Measurements from ENCODE around the gene ZMAT3.

- TF ChIP-seq ZNF274 (IDR thresholded peaks at IDR 0.05; ENCODE audit: low read depth, low read length), result no peak
- TF ChIP-seq SUZ12 (IDR thresholded peaks at IDR 0.05; ENCODE audit: extremely low read depth, insufficient read depth, insufficient read length), result no peak
- no peak for TF ChIP-seq YY1 (IDR thresholded peaks at IDR 0.05; ENCODE audit: insufficient read depth, insufficient read length)
Observed at GRCh38 chr3:179056326-179056725, 15.3 kb downstream of the ZMAT3 start.

Measured in NT2/D1 (cell line).